GM12864 (cell line): ENCODE data around the gene GH2.
A peak's percentile ranks its signal among the peaks of the same experiment; 100 is the strongest.
"Not testable (repeated sequence)": the region's sequence is repeated elsewhere in the genome, so short reads cannot be mapped to it uniquely, and the experiment has no call there.

Source experiments
- DNase-seq: peaks from one replicate; pipeline ENCODE4 v3.0.0-alpha.2; 2011; ENCODE audit warnings: low read depth
- H3K4me3 ChIP-seq: 2 replicates; pipeline ENCODE4 v1.5.1; 2011; ENCODE audit warnings: mild to moderate bottlenecking, low read depth, low read length, control low read depth
- TF ChIP-seq, protein P1 (sequence below): IDR thresholded peaks from 2 replicates; pipeline ENCODE4 v1.5.1; 2011; ENCODE audit warnings: low read depth, mild to moderate bottlenecking, moderate library complexity, low read length, control low read depth, inconsistent platforms; ENCODE audit errors: missing control alignments

GH2 gene

DNA sequence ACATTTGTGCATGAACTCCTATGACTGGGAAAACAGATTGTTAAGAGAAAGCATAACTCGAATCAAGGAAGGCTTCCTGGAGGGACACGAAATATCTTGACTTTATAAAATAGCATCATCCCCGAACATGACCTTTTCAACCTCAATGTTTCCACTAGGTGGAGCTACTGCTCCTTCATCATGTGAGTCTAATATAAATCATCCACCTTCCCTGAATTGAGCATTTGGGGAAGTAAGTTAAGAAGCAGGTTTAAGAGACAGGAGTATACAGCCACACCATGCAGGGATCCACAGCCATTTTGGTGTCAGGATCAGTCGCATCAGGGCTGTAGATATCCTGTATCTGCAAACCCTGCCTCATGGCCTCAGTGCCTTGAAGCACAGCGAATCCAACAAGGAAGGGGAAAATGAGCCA lies 22.1 kb upstream of the GH2 start:
- TF ChIP-seq, protein P1, sequence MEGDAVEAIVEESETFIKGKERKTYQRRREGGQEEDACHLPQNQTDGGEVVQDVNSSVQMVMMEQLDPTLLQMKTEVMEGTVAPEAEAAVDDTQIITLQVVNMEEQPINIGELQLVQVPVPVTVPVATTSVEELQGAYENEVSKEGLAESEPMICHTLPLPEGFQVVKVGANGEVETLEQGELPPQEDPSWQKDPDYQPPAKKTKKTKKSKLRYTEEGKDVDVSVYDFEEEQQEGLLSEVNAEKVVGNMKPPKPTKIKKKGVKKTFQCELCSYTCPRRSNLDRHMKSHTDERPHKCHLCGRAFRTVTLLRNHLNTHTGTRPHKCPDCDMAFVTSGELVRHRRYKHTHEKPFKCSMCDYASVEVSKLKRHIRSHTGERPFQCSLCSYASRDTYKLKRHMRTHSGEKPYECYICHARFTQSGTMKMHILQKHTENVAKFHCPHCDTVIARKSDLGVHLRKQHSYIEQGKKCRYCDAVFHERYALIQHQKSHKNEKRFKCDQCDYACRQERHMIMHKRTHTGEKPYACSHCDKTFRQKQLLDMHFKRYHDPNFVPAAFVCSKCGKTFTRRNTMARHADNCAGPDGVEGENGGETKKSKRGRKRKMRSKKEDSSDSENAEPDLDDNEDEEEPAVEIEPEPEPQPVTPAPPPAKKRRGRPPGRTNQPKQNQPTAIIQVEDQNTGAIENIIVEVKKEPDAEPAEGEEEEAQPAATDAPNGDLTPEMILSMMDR = peak; percentile 17
- not testable (repeated sequence) for DNase-seq

DNA sequence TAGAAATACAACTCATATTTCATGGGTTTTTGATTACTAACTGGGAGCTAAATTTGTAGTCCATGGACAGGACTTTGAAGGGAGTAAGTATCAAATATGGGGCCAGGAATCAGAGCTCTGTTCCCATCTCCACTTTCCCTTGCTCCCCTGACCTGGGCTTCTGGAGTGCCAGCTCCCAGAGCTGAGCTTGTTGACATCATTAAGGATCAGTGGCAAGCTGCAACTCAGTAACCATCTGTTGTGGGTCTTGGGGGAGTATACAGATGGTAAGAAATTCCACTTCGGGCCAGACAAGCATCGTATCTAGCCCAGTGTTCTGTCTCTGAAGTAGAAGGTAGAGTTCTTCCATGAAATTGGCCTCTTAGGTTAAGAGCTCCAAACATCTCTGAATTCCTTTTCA lies 20.2 kb upstream of the GH2 start:
- H3K4me3 ChIP-seq, DNase-seq: not testable (repeated sequence)

More for the DNA sequence above, 22.1 kb upstream of the GH2 start:
- not testable (repeated sequence) for H3K4me3 ChIP-seq

DNA sequence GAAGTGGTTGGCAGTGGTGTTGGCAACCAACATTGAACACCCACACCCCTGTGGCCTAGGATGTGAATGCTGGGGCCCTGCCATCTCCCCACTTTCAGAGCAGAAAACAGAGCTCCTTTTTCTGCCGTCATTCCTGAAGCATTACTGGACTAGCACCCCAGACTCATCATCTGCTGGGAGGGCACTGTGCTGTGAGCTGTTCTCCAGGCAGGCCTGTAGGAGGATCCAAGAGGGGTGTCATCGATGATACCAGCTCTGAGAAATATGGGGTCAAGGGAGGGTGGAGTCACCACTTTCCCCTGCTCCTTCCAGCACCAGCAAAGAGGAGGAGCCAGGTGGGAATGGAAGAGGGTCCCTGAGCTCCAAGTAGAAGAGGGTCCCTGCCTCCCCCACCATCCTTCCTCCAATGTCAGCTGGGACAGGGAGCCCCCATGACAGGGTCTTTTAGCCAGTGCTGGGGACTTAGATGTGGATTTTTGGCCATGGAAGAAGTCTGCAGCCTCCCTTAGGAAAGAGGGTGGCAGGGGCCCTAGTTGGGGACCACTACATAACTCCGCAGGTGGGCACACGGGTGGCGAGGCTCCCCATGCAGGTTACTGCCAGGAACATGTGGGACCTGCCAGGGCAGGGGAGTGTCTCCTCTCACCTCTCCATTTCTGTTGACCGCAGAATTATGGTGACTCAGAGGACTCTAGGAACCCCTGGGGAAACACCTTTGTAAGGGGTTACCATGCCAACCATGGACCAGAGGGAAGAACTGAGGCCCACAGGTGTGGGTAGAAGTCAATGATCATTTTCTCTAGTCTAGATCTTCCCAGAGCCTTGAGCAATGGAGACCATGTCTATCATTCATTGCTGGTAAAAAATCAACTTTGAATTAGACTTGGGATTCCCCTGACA lies 17.4 kb upstream of the GH2 start:
- not testable (repeated sequence) for H3K4me3 ChIP-seq, DNase-seq

GRCh38 chr17:63896524-63897354 lies 15.0 kb upstream of the GH2 start, which contains the start of gene CSH1:
Gene CSH1 (minus strand): TSS chr17:63896574. CDS start chr17:63896511, 63 bp downstream.
- not testable (repeated sequence) for H3K4me3 ChIP-seq, DNase-seq

DNA sequence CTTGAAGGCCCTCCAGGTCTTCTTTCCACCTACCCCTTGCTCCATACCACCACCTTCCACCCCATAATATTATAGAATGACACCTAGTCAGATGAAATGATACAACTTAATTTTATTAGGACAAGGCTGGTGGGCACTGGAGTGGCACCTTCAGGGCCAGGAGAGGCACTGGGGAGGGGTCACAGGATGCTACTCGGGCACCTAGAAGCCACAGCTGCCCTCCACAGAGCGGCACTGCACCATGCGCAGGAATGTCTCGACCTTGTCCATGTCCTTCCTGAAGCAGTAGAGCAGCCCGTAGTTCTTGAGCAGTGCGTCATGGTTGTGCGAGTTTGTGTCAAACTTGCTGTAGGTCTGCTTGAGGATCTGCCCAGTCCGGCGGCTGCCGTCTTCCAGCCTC lies 13.1 kb upstream of the GH2 start:
- DNase-seq = not testable (repeated sequence)

DNA sequence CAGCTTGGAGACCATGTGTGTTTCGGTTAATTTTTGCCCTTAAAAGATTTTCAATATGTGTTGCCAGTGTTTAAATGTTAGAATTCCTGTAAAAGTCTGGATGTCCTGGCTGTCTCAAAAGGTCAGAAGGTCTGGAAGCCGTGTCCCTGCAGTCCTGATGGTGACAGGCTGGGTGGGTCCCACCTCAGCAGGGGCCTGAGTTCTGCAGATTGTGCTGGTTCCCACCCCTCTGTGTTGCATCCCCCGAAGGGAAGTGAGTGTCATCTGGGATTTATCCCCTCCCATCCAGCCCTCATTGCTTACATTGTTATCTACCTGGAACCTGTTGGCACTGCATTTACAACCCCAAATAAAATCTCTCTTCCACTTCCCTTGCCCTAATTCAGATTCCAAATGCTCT lies 12.3 kb upstream of the GH2 start:
- not testable (repeated sequence) for H3K4me3 ChIP-seq, DNase-seq

More for the DNA sequence above, 13.1 kb upstream of the GH2 start:
- H3K4me3 ChIP-seq = not testable (repeated sequence)

DNA sequence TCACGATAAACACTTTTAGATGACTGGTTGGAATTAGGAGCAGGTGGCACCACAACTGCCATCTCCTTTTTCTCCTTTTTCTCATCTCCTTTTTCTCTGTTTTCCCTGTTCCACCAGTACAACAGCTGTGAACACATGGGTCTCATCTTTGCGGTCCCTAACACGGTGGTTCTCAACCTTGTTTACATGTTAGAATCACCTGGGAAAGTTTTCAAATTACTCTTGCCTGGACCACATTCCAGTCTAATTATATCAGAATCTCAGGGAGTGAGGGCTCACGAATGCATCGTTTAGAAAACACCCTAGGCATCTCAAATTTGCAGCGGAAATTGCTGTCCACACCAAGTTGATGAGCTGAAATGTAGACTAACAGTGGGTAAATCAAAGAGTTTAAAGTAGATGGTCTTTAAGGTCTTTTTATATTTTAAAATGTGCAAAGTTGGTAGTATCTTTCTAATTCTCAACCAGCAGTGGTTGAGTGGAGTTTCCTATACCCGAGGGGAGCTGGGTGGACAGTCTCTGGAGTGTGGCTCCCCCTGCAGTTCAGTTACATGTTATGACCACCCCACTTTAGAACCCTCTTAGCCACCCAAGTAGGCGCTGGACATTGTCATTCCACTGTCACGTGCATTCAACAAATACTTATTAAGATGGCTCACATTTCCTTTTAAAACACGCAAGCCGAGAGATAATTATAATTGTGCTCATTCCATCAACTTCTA lies 10.7 kb upstream of the GH2 start:
- not testable (repeated sequence) for DNase-seq, H3K4me3 ChIP-seq

DNA sequence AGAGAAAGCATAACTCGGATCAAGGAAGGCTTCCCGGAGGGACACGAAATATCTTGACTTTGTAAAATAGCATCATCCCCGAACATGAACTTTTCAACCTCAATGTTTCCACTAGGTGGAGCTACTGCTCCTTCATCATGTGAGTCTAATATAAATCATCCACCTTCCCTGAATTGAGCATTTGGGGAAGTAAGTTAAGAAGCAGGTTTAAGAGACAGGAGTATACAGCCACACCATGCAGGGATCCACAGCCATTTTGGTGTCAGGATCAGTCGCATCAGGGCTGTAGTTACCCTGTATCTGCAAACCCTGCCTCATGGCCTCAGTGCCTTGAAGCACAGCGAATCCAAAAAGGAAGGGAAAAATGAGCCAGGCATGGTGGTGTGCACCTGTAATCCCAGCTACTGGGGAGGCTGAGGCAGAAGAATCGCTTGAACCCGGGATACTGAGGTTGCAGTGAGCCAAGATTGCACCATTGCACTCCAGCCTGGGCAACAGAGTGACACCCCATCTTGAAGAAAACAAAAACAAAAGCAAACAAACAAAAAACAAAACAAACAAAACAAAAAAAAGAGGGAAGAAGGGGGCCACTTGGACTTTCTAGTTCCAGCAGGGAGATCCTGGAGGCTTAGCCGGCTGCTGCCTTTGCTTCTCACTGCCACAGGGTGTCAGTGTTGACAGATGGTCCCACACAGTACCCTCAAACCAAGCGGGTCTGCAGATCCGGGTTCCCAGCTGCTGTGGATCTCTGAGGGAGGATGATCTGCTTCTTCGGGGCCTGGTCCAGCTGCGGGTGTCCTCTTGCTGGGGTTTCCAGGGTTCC lies 7.5 kb upstream of the GH2 start:
- not testable (repeated sequence) for H3K4me3 ChIP-seq, DNase-seq
- TF ChIP-seq, protein P1 = peak; percentile 55

- DNase-seq, H3K4me3 ChIP-seq: not testable (repeated sequence)
Measured at GRCh38 chr17:63885119-63885518, 3.4 kb upstream of the GH2 start.

DNA sequence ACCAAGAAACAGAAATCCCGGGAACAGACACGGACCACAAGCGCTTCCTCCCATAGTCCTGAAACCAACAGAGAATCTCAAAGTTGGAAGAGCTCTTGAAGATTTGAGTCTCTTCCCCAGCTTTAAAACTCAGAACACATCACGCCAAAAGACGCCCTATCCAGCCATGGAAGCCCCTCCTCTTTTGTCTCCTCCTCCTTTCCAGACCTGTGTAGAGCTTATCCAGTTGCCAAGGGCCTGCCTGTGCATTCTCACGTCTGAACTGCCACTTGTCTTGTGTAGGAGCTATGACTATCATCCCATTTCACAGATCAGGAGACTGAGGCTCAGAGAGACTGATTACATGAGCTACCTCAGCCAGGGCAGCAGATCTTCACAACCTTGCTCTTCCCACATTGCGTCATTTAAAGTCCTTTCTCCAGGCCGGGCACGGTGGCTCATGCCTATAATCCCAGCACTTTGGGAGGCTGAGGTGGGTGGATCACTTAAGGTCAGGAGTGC lies 932 bp upstream of the GH2 start:
- not testable (repeated sequence) for DNase-seq, H3K4me3 ChIP-seq

GRCh38 chr17:63881337-63881736 lies 407 bp downstream of the GH2 start:
- not testable (repeated sequence) for DNase-seq, H3K4me3 ChIP-seq
